T-helper 2 cell treated with Interferon-gamma antibody and Interleukin-4, amounts not matched to agents 5 μg/mL and 100 μg/mL, for 36 hours (primary cell): ENCODE results near the gene SLC4A4.
"Not testable (repeated sequence)": the region's sequence is repeated elsewhere in the genome, so short reads cannot be mapped to it uniquely, and the experiment has no call there.

Source experiments
- DNase-seq: peaks from one replicate; pipeline ENCODE4 v3.0.0; 2021; ENCODE audit warnings: low spot score
- H3K27ac Mint-ChIP-seq: one replicate; pipeline ENCODE4 v1.8.0; 2021; ENCODE audit warnings: mild to moderate bottlenecking, mixed read lengths
- H3K27me3 Mint-ChIP-seq: one replicate; pipeline ENCODE4 v1.8.0; 2021; ENCODE audit warnings: low read depth, mixed read lengths
- H3K36me3 Mint-ChIP-seq: one replicate; pipeline ENCODE4 v1.8.0; 2021; ENCODE audit warnings: low read depth, mixed read lengths
- H3K4me1 Mint-ChIP-seq: one replicate; pipeline ENCODE4 v1.8.0; 2021; ENCODE audit warnings: low read depth, mixed read lengths
- H3K4me3 Mint-ChIP-seq: one replicate; pipeline ENCODE4 v1.8.0; 2022; ENCODE audit warnings: mild to moderate bottlenecking, moderate library complexity, mixed read lengths
- H3K9me3 Mint-ChIP-seq: one replicate; pipeline ENCODE4 v1.8.0; 2021; ENCODE audit warnings: mixed read lengths

Gene SLC4A4

DNA sequence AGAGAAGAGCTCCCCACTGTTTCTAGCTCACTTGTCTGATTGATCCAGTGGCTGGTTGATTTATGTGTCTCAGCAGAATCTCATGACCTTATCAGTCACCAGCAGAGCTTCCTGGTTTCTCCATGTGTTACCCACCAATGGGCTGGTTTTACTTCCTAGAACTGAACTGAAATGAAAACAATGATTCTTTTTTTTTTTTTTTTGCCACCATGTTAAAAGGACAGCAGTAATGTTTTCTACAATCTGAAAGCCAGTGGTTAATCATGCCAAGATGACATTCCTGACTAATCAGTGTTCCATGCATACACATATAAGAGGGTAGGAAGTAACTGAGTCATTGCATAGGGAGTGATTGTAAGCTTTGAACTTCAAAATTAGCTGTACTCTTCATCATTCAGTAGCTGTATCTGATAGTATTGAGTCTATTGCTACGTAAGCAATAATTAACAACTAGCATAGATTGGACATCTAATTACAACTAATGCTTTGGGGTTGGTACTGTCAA, 67.7 kb downstream of the SLC4A4 start:
- Mint-ChIP-seq H3K27ac (no peak overlapping the region), H3K27me3 (no peaks in the 10 kb centered on the region), H3K9me3 (peaks cover 6% of the 10 kb centered on the region), H3K36me3 (no peaks in the 10 kb centered on the region), H3K4me1 (no peaks in the 10 kb centered on the region), H3K4me3 (no peak overlapping the region)
- DNase-seq: no peak

DNA sequence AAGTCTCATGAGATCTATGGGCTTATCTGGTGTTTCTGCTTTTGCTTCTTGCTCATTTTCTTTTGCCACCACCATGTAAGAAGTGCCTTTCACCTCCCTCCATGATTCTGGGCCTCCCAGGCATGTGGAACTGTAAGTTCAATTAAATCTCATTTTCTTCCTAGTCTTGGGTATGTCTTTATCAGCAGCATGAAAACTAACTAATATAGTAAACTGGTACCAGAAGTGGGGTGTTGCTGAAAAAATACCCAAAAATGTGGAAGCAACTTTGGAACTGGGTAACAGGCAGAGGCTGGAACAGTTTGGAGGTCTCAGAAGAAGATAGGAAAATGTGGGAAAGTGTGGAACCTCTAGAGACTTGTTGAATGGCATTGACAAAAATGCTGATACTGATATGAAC, 70.1 kb downstream of the SLC4A4 start:
- H3K4me1 Mint-ChIP-seq, H3K4me3 Mint-ChIP-seq, H3K36me3 Mint-ChIP-seq, H3K27ac Mint-ChIP-seq, H3K9me3 Mint-ChIP-seq, DNase-seq, H3K27me3 Mint-ChIP-seq: not testable (repeated sequence)

DNA sequence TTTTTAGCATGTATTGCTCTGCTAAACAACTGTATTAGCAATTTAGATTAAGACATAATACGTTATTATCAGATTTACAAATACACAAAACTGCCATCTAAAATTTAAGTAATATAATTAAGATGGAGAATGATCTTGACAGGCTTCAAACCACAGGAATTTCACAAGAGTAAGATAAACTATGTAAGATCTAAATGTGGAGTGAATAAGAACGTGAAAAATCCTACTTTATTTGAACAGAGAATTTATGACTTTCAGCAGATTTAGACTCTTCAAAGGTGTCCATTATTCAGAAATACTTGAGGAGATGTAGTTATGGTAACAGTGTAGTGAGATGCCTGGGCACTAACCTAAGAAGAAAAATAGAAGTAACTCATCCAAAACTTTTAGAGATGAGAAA, 73.2 kb downstream of the SLC4A4 start:
- Mint-ChIP-seq H3K4me1 (no peaks in the 10 kb centered on the region), H3K4me3 (no peak overlapping the region), H3K27me3 (no peaks in the 10 kb centered on the region), H3K9me3 (peaks cover 6% of the 10 kb centered on the region), H3K27ac (no peak overlapping the region), H3K36me3 (no peaks in the 10 kb centered on the region)
- DNase-seq: no peak

DNA sequence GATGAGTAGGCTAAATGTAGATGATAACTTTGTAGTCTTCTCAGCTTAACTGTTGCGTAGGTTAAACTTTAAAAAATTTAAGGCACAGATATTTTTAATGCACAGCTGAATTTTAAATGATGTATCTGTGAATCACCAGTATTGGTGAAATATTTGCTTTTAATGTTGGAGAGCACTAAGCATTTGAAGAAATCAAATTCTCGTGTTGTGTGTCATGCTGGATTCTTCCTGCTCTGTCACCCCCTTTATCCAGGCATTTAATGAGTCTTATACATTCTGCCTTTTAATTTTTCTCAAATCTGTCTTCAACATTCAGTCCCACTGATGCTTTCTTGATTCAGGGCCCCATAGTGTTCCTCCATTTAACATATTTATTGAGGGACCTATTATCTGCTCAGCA, 76.7 kb downstream of the SLC4A4 start:
- H3K27ac Mint-ChIP-seq: no peak overlapping the region
- no peak overlapping the region for H3K4me3 Mint-ChIP-seq
- no peaks in the 10 kb centered on the region for H3K4me1 Mint-ChIP-seq
- no peak for DNase-seq
- no peaks in the 10 kb centered on the region for H3K27me3 Mint-ChIP-seq
- H3K9me3 Mint-ChIP-seq: no peaks in the 10 kb centered on the region
- H3K36me3 Mint-ChIP-seq: no peaks in the 10 kb centered on the region

- Mint-ChIP-seq H3K36me3 (no peaks in the 10 kb centered on the region), H3K9me3 (no peaks in the 10 kb centered on the region), H3K4me1 (no peaks in the 10 kb centered on the region), H3K27ac (no peak overlapping the region), H3K27me3 (no peaks in the 10 kb centered on the region), H3K4me3 (no peak overlapping the region)
- DNase-seq: no peak
Observed at GRCh38 chr4:71417150-71417549, 78.3 kb downstream of the SLC4A4 start.

DNA sequence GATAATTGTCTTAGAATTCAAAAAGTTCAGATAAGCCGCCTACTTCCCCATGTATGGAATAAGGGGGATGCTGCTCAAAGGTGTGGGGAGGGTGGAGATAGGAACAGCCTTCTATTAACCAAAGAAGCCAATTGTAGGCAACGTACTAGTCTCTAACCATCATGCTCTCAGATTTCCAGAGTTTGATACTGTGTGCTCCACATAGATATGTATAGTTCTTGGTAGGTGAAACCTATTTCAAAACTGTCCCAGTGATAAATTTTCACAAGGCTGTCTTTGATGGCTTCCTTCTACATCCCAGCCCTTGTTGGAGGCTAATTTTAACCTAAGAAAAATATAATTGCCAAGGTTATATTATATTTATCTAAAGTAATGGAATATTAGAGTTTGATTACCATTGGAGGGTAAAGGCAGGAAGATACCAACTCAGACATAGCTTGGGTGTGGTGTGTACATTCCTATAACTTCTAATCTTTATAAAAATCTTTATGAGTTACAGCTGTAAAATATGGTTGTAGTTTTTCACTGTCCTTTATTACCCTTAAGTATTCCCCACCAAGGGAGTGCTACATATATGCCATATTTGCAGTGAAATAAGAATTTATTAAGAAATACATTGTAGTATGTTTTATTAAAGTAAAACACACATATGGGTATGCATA, 87.7 kb downstream of the SLC4A4 start:
- Mint-ChIP-seq H3K27ac (no peak overlapping the region), H3K4me1 (no peaks in the 10 kb centered on the region), H3K36me3 (no peaks in the 10 kb centered on the region), H3K9me3 (no peaks in the 10 kb centered on the region), H3K27me3 (no peaks in the 10 kb centered on the region), H3K4me3 (no peak overlapping the region)
- DNase-seq: no peak

- Mint-ChIP-seq H3K4me3 (no peak overlapping the region), H3K36me3 (no peaks in the 10 kb centered on the region)
Observed at GRCh38 chr4:71429106-71429505, 90.3 kb downstream of the SLC4A4 start.

GRCh38 chr4:71429962-71430361, 91.1 kb downstream of the SLC4A4 start:
- Mint-ChIP-seq H3K9me3 (no peaks in the 10 kb centered on the region), H3K27me3 (no peaks in the 10 kb centered on the region), H3K36me3 (no peaks in the 10 kb centered on the region), H3K4me1 (no peaks in the 10 kb centered on the region), H3K27ac (no peak overlapping the region), H3K4me3 (no peak overlapping the region)
- no peak for DNase-seq

More at GRCh38 chr4:71429106-71429505, 90.3 kb downstream of the SLC4A4 start:
- no peaks in the 10 kb centered on the region for H3K27me3 Mint-ChIP-seq
- DNase-seq: no peak
- no peaks in the 10 kb centered on the region for H3K9me3 Mint-ChIP-seq
- H3K27ac Mint-ChIP-seq: no peak overlapping the region
- no peaks in the 10 kb centered on the region for H3K4me1 Mint-ChIP-seq

GRCh38 chr4:71430609-71431008, 91.8 kb downstream of the SLC4A4 start:
- DNase-seq: no peak
- H3K36me3 Mint-ChIP-seq: no peaks in the 10 kb centered on the region
- H3K4me1 Mint-ChIP-seq: no peaks in the 10 kb centered on the region
- H3K27me3 Mint-ChIP-seq: no peaks in the 10 kb centered on the region
- no peak overlapping the region for H3K27ac Mint-ChIP-seq
- H3K9me3 Mint-ChIP-seq: no peaks in the 10 kb centered on the region
- H3K4me3 Mint-ChIP-seq: no peak overlapping the region

- Mint-ChIP-seq H3K4me3 (no peak overlapping the region), H3K9me3 (no peaks in the 10 kb centered on the region), H3K4me1 (no peaks in the 10 kb centered on the region), H3K27me3 (no peaks in the 10 kb centered on the region), H3K27ac (no peak overlapping the region), H3K36me3 (no peaks in the 10 kb centered on the region)
- DNase-seq: no peak
Observed at GRCh38 chr4:71440612-71441011, 101.8 kb downstream of the SLC4A4 start.

DNA sequence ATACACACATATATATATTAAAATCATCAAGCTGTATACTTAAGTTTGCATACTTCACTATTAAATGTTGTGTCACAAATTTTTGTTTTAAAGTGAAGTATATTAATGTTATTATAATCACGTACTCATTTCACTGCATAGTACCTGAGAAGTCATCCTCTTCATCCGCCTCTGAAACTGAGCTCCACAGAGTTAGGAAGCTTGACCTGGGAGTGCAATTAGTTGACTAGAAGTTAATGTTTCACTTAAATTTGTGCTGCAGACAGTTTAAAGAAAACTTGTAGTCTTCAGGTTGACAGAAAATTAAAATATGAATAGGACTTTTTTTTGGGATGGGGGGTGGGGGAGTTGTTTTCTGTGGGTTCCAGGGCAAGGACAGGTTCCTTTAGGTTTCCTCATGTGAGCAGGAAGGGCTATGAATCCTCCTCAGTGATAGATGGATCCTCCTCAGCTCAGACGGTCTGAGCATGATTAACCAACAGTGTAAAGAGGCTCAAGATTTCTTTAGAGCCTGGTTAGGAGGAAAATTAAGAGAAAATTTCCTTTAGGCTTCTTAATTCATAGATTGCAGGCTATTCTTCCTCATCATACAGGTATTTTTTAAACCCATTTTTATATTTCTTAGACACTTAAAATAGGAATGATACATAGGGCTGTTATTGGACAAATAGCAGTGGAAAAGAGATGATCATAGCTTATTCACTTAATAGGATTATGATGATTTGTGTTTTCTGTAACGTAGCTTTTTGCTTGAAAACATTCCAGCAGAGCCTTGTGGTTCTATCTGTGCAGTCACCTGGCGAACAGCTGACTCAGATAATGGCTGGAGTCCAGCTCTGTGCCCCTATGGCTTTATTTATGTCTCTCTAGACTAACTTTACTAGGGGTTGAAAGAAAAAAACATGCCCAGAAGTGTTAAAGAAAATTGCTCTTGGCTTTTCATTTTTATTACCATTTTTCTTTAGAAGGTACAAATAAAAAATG, 102.7 kb downstream of the SLC4A4 start:
- H3K4me3 Mint-ChIP-seq: no peak overlapping the region
- no peaks in the 10 kb centered on the region for H3K4me1 Mint-ChIP-seq
- no peak for DNase-seq
- no peaks in the 10 kb centered on the region for H3K36me3 Mint-ChIP-seq
- H3K9me3 Mint-ChIP-seq: no peaks in the 10 kb centered on the region
- H3K27me3 Mint-ChIP-seq: no peaks in the 10 kb centered on the region
- no peak overlapping the region for H3K27ac Mint-ChIP-seq

- no peaks in the 10 kb centered on the region for H3K4me1 Mint-ChIP-seq
- no peak overlapping the region for H3K27ac Mint-ChIP-seq
Observed at GRCh38 chr4:71442336-71442735, 103.5 kb downstream of the SLC4A4 start.

DNA sequence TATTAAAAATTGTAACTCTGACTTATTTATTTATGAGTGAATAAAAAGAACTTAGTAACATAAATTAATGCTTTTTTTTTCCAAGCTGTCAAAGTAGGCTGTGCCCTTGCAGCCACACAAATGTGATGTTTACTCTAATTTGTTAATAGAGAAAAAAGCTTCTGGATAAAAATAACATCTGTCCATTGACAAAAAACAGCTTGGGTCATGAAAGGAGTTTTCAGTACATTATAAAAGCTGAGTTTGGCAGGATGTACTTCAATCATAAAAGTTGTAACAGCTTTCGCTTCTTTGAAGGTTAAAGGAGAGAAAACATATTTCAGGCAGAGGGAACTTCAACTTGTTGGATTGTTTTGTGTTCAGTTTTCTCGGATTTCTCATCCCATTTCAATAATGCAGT, 105.6 kb downstream of the SLC4A4 start:
- Mint-ChIP-seq H3K4me1 (no peaks in the 10 kb centered on the region), H3K4me3 (no peak overlapping the region), H3K27me3 (no peaks in the 10 kb centered on the region), H3K36me3 (no peaks in the 10 kb centered on the region), H3K27ac (no peak overlapping the region), H3K9me3 (no peaks in the 10 kb centered on the region)
- DNase-seq: no peak

More at GRCh38 chr4:71442336-71442735, 103.5 kb downstream of the SLC4A4 start:
- no peak overlapping the region for H3K4me3 Mint-ChIP-seq
- H3K27me3 Mint-ChIP-seq: no peaks in the 10 kb centered on the region
- DNase-seq: no peak
- no peaks in the 10 kb centered on the region for H3K36me3 Mint-ChIP-seq
- no peaks in the 10 kb centered on the region for H3K9me3 Mint-ChIP-seq

DNA sequence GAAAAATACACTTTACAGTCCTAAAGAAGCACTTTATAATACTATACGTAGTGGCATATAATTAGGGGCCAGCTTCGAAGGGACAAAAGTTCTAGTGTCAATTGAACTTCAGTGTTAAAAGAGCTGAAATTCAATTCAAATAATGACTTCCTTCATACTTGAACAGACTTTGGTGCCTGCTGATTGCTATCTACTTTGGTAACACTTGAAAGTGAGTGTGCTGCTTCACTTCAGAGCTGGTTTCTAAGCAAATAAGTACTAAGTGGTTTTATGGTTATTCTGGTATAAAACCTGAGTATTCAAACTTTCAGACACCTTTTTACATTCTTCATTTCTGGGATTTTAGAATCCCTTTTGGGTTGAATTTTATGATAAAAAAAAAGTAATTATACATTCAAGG, 107.0 kb downstream of the SLC4A4 start:
- Mint-ChIP-seq H3K36me3 (no peaks in the 10 kb centered on the region), H3K27ac (no peak overlapping the region), H3K9me3 (no peaks in the 10 kb centered on the region), H3K27me3 (no peaks in the 10 kb centered on the region), H3K4me3 (no peak overlapping the region), H3K4me1 (no peaks in the 10 kb centered on the region)
- DNase-seq: no peak
